Neural cell (in vitro differentiated cells): ENCODE measurements around the gene CRACR2B. TPM values are rescaled to one million over a fixed set of nuclear protein-coding genes. Genes with fewer than 3 reads are reported as not detected.

ENCODE experiments used
- H2AFZ ChIP-seq: fragments of 200-600, 300-800 bp; sonication (generic), shearing (Covaris generic); 2 replicates; pipeline ENCODE4 v1.6.0; 2014; ENCODE audit warnings: low read depth, mild to moderate bottlenecking, antibody characterized with exemption, low read length, moderate library complexity
- H3F3A ChIP-seq: fragments of 200-600 bp; shearing (Covaris generic); 2 replicates; pipeline ENCODE4 v1.6.1; 2016; ENCODE audit warnings: mild to moderate bottlenecking, moderate library complexity, mixed read lengths, antibody characterized with exemption, low read length; ENCODE audit not compliant: insufficient read depth, poor library complexity, severe bottlenecking
- H3K27ac ChIP-seq: fragments of 200-600, 300-800 bp; sonication (generic), shearing (Covaris generic); 2 replicates; pipeline ENCODE4 v1.5.1; 2014; ENCODE audit warnings: mild to moderate bottlenecking, low read length, moderate library complexity
- H3K27me3 ChIP-seq: fragments of 300-800, 200-600 bp; sonication (generic), shearing (Covaris generic); 2 replicates; pipeline ENCODE4 v1.6.0; 2014; ENCODE audit warnings: mild to moderate bottlenecking, low read depth, low read length, moderate library complexity; ENCODE audit not compliant: insufficient read depth
- H3K36me3 ChIP-seq: fragments of 300-800, 200-600 bp; sonication (generic), shearing (Covaris generic); 2 replicates; pipeline ENCODE4 v1.5.1; 2014; ENCODE audit warnings: mild to moderate bottlenecking, antibody characterized with exemption, low read length, moderate library complexity; ENCODE audit not compliant: insufficient read depth
- H3K4me2 ChIP-seq: fragments of 300-800, 200-600 bp; sonication (generic), shearing (Covaris generic); 2 replicates; pipeline ENCODE4 v1.6.0; 2014; ENCODE audit warnings: mild to moderate bottlenecking, low read length
- H3K4me3 ChIP-seq: fragments of 300-800, 200-600 bp; sonication (generic), shearing (Covaris generic); 2 replicates; pipeline ENCODE4 v1.5.1; 2014; ENCODE audit warnings: mild to moderate bottlenecking, low read length, moderate library complexity
- H3K79me2 ChIP-seq: fragments of 200-600 bp; shearing (Covaris generic); replicated peaks from 2 replicates; pipeline ENCODE4 v1.6.0; 2014; ENCODE audit warnings: mild to moderate bottlenecking, low read length, moderate library complexity; ENCODE audit not compliant: insufficient read depth
- H3K9ac ChIP-seq: fragments of 300-800, 200-600 bp; sonication (generic), shearing (Covaris generic); 2 replicates; pipeline ENCODE4 v1.6.1; 2016; ENCODE audit warnings: mild to moderate bottlenecking, low read length, mixed read lengths
- H3K9me2 ChIP-seq: fragments of 200-600 bp; shearing (Covaris generic); 2 replicates; pipeline ENCODE4 v1.6.1; 2016; ENCODE audit warnings: mild to moderate bottlenecking, low read length, mixed read lengths; ENCODE audit not compliant: insufficient read depth
- H3K9me3 ChIP-seq: fragments of 200-600, 300-800 bp; sonication (generic), shearing (Covaris generic); 2 replicates; pipeline ENCODE4 v1.6.1; 2016; ENCODE audit warnings: mild to moderate bottlenecking, mixed run types, low read length, moderate library complexity, mixed read lengths
- H4K20me1 ChIP-seq: fragments of 200-600 bp; shearing (Covaris generic); 2 replicates; pipeline ENCODE4 v1.6.1; 2016; ENCODE audit warnings: mild to moderate bottlenecking, mixed run types; ENCODE audit not compliant: insufficient read depth
- EP300 ChIP-seq: fragments of 450-650 bp; conservative IDR thresholded peaks from 2 replicates; pipeline ENCODE4 v1.6.1; 2014; ENCODE audit warnings: antibody characterized with exemption, mild to moderate bottlenecking, moderate library complexity; ENCODE audit not compliant: poor library complexity, severe bottlenecking
- EZH2 ChIP-seq: fragments of 200-600, 300-800 bp; shearing (Covaris generic), sonication (generic); IDR thresholded peaks from 2 replicates; pipeline ENCODE4 v1.6.1; 2014; ENCODE audit warnings: antibody characterized with exemption, low read length, borderline replicate concordance, mild to moderate bottlenecking; ENCODE audit not compliant: insufficient read depth, poor library complexity, severe bottlenecking
- MXI1 ChIP-seq: fragments of 450-650 bp; conservative IDR thresholded peaks from 2 replicates; pipeline ENCODE4 v1.6.1; 2014; ENCODE audit warnings: antibody characterized with exemption, mild to moderate bottlenecking; ENCODE audit not compliant: poor library complexity, severe bottlenecking
- POLR2AphosphoS5 ChIP-seq: IDR thresholded peaks from 2 replicates; pipeline ENCODE4 v1.6.1; 2012
- RAD21 ChIP-seq: fragments of 450-650 bp; conservative IDR thresholded peaks from 2 replicates; pipeline ENCODE4 v1.6.1; 2014; ENCODE audit warnings: antibody characterized with exemption, mild to moderate bottlenecking, moderate library complexity
- SMC3 ChIP-seq: fragments of 450-650 bp; conservative IDR thresholded peaks from 2 replicates; pipeline ENCODE4 v1.6.1; 2014; ENCODE audit warnings: antibody characterized with exemption, mild to moderate bottlenecking, moderate library complexity; ENCODE audit not compliant: poor library complexity
- TAF1 ChIP-seq: IDR thresholded peaks from 2 replicates; pipeline ENCODE4 v1.6.1; 2012; ENCODE audit warnings: low read depth
- polyA plus RNA-seq: library from polyadenylated mRNA; depleted of rRNA; stranded (reverse); fragments of >200 nt; gene quantifications from 2 replicates; pipeline ENCODE4 v1.2.3, GENCODE V29; 2014
- TF ChIP-seq, protein P1 (sequence below): fragments of 450-650 bp; IDR thresholded peaks from 2 replicates; pipeline ENCODE4 v1.5.1; 2014; ENCODE audit warnings: antibody characterized with exemption, mild to moderate bottlenecking, moderate library complexity; ENCODE audit not compliant: poor library complexity, severe bottlenecking
- TF ChIP-seq, protein P2 (sequence below): IDR thresholded peaks from 2 replicates; pipeline ENCODE4 v1.6.1; 2012; ENCODE audit warnings: borderline replicate concordance

CRACR2B gene
- polyA plus RNA-seq, 1 donor from 2014 or later = 1.2 TPM

DNA sequence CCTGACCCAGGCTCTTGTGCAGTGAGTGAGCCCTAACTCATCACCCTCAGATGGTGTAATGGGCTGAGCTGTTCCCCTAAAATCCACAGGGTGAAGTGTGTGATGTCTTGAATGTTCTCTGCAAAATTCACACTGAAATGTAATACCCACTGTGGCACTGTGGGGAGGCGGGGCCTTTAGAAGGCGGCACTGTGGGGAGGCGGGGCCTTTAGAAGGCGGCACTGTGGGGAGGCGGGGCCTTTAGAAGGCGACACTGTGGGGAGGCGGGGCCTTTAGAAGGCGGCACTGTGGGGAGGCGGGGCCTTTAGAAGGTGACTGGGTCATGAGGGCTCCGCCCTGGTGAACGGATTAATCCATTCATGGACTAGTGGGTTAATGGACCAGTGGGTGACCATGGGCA is 49.8 kb downstream of the CRACR2B start:
- H3K27ac ChIP-seq = no peak overlapping the region
- H3K79me2 ChIP-seq = no peaks in the 10 kb centered on the region
- H2AFZ ChIP-seq = no peak overlapping the region
- H4K20me1 ChIP-seq = no peaks in the 10 kb centered on the region
- no peak overlapping the region for H3K4me2 ChIP-seq
- H3K27me3 ChIP-seq = no peaks in the 10 kb centered on the region
- no peak for TF ChIP-seq POLR2AphosphoS5
- no peak for TF ChIP-seq EZH2
- no peak for TF ChIP-seq TAF1
- no peak for TF ChIP-seq EP300
- TF ChIP-seq, protein P1, sequence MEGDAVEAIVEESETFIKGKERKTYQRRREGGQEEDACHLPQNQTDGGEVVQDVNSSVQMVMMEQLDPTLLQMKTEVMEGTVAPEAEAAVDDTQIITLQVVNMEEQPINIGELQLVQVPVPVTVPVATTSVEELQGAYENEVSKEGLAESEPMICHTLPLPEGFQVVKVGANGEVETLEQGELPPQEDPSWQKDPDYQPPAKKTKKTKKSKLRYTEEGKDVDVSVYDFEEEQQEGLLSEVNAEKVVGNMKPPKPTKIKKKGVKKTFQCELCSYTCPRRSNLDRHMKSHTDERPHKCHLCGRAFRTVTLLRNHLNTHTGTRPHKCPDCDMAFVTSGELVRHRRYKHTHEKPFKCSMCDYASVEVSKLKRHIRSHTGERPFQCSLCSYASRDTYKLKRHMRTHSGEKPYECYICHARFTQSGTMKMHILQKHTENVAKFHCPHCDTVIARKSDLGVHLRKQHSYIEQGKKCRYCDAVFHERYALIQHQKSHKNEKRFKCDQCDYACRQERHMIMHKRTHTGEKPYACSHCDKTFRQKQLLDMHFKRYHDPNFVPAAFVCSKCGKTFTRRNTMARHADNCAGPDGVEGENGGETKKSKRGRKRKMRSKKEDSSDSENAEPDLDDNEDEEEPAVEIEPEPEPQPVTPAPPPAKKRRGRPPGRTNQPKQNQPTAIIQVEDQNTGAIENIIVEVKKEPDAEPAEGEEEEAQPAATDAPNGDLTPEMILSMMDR = no peak
- no peak for TF ChIP-seq MXI1
- TF ChIP-seq RAD21 = no peak
- no peak for TF ChIP-seq SMC3
- TF ChIP-seq, protein P2, sequence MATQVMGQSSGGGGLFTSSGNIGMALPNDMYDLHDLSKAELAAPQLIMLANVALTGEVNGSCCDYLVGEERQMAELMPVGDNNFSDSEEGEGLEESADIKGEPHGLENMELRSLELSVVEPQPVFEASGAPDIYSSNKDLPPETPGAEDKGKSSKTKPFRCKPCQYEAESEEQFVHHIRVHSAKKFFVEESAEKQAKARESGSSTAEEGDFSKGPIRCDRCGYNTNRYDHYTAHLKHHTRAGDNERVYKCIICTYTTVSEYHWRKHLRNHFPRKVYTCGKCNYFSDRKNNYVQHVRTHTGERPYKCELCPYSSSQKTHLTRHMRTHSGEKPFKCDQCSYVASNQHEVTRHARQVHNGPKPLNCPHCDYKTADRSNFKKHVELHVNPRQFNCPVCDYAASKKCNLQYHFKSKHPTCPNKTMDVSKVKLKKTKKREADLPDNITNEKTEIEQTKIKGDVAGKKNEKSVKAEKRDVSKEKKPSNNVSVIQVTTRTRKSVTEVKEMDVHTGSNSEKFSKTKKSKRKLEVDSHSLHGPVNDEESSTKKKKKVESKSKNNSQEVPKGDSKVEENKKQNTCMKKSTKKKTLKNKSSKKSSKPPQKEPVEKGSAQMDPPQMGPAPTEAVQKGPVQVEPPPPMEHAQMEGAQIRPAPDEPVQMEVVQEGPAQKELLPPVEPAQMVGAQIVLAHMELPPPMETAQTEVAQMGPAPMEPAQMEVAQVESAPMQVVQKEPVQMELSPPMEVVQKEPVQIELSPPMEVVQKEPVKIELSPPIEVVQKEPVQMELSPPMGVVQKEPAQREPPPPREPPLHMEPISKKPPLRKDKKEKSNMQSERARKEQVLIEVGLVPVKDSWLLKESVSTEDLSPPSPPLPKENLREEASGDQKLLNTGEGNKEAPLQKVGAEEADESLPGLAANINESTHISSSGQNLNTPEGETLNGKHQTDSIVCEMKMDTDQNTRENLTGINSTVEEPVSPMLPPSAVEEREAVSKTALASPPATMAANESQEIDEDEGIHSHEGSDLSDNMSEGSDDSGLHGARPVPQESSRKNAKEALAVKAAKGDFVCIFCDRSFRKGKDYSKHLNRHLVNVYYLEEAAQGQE = no peak
- no peaks in the 10 kb centered on the region for H3F3A ChIP-seq
- H3K9me3 ChIP-seq = no peaks in the 10 kb centered on the region
- H3K4me3 ChIP-seq = no peak overlapping the region
- H3K9me2 ChIP-seq = no peaks in the 10 kb centered on the region
- no peaks in the 10 kb centered on the region for H3K36me3 ChIP-seq
- H3K9ac ChIP-seq = no peak overlapping the region

DNA sequence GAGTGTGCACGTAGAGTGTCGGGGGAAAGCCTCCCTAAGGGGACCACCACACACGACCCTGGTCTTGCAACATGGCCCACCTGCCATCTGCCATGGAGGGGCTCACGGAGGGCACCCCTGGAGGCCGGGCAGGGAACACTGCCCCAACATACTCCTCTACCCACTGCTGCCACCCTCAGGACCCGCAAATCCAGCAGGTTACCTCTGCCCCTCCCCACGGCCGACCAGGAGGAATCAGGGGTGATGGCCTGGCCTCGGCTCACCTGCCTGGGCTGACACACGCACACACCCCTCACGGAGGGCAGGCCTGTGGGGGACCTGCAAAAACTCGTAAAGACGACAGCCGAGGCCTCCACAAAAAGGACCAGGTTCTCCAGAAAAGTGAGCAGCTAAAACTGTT is 52.7 kb downstream of the CRACR2B start:
- Histone ChIP-seq H3K4me3 (no peak overlapping the region), H2AFZ (no peak overlapping the region), H3K36me3 (no peaks in the 10 kb centered on the region), H3K4me2 (no peak overlapping the region), H3K79me2 (no peaks in the 10 kb centered on the region), H3F3A (no peaks in the 10 kb centered on the region), H3K9ac (no peak overlapping the region), H3K27me3 (no peaks in the 10 kb centered on the region), H4K20me1 (no peaks in the 10 kb centered on the region), H3K27ac (no peak overlapping the region), H3K9me3 (no peaks in the 10 kb centered on the region), H3K9me2 (no peaks in the 10 kb centered on the region)
- TF ChIP-seq, protein P2 = no peak
- no peak for TF ChIP-seq MXI1
- no peak for TF ChIP-seq EZH2
- no peak for TF ChIP-seq RAD21
- TF ChIP-seq SMC3 = no peak
- no peak for TF ChIP-seq POLR2AphosphoS5
- TF ChIP-seq, protein P1 = no peak
- TF ChIP-seq EP300 = no peak
- TF ChIP-seq TAF1 = no peak
